ENCODE results near the gene PPP1R3F. TPM values are rescaled to one million over a fixed set of nuclear protein-coding genes. Genes with fewer than 3 reads are reported as not detected.

PPP1R3F gene
- total RNA-seq, 4 donors from 2014 or later, result 12.0 to 27.5 (median 17.0) TPM

GRCh38 chrX:49286581-49286980 is 17.0 kb downstream of the PPP1R3F start:
- no peaks in the 10 kb centered on the region for H3K4me1 ChIP-seq
- WGBS, 2 donors (ENCODE audit: low coverage in 1 of 2), result no CpG with 5 or more reads among the region's 4 CpGs
- no peak for ATAC-seq
- no peaks in the 10 kb centered on the region for H3K27me3 ChIP-seq
- H3K27ac ChIP-seq, result no peak overlapping the region
- no peaks in the 10 kb centered on the region for H3K9me3 ChIP-seq
- no peak for TF ChIP-seq EP300 (IDR thresholded peaks at IDR 0.05)
- no peak for TF ChIP-seq POLR2AphosphoS5 (IDR thresholded peaks at IDR 0.05)
- TF ChIP-seq, protein P1, sequence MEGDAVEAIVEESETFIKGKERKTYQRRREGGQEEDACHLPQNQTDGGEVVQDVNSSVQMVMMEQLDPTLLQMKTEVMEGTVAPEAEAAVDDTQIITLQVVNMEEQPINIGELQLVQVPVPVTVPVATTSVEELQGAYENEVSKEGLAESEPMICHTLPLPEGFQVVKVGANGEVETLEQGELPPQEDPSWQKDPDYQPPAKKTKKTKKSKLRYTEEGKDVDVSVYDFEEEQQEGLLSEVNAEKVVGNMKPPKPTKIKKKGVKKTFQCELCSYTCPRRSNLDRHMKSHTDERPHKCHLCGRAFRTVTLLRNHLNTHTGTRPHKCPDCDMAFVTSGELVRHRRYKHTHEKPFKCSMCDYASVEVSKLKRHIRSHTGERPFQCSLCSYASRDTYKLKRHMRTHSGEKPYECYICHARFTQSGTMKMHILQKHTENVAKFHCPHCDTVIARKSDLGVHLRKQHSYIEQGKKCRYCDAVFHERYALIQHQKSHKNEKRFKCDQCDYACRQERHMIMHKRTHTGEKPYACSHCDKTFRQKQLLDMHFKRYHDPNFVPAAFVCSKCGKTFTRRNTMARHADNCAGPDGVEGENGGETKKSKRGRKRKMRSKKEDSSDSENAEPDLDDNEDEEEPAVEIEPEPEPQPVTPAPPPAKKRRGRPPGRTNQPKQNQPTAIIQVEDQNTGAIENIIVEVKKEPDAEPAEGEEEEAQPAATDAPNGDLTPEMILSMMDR (IDR thresholded peaks at IDR 0.05), result no peak
- TF ChIP-seq POLR2A (IDR thresholded peaks at IDR 0.05), result no peak
- peaks cover 0 to 9% of the 10 kb centered on the region in 2 donors for H3K36me3 ChIP-seq
- H3K4me3 ChIP-seq, result no peak overlapping the region

- TF ChIP-seq POLR2AphosphoS5 (IDR thresholded peaks at IDR 0.05) (no peak), EP300 (IDR thresholded peaks at IDR 0.05) (no peak), POLR2A (IDR thresholded peaks at IDR 0.05) (no peak)
- TF ChIP-seq, protein P1 (IDR thresholded peaks at IDR 0.05), result no peak
- ATAC-seq, result no peak
- Histone ChIP-seq H3K27ac (no peak overlapping the region), H3K4me1 (peaks cover 0 to 7% (median 0%) of the 10 kb centered on the region in 3 donors), H3K4me3 (no peak overlapping the region), H3K27me3 (no peaks in the 10 kb centered on the region), H3K9me3 (no peaks in the 10 kb centered on the region), H3K36me3 (peaks cover 0 to 9% of the 10 kb centered on the region in 2 donors)
- 40% methylated on average over 1 of the region's 1 CpG; no CpG with 5 or more reads in 1 of the 2 donors for WGBS, 2 donors (ENCODE audit: low coverage in 1 of 2)
These were observed 18.1 kb downstream of the PPP1R3F start for GRCh38 chrX:49287665-49288064.

GRCh38 chrX:49290215-49290614 is 20.6 kb downstream of the PPP1R3F start:
- TF ChIP-seq EP300 (IDR thresholded peaks at IDR 0.05), result no peak
- TF ChIP-seq, protein P1 (IDR thresholded peaks at IDR 0.05), result no peak
- WGBS, 2 donors (ENCODE audit: low coverage in 1 of 2), result 84% methylated on average over 3 of the region's 7 CpGs; no CpG with 5 or more reads in 1 of the 2 donors
- Histone ChIP-seq H3K9me3 (no peaks in the 10 kb centered on the region), H3K4me3 (no peak overlapping the region), H3K4me1 (peaks cover 0 to 7% (median 0%) of the 10 kb centered on the region in 3 donors), H3K27ac (no peak overlapping the region), H3K36me3 (peaks cover 0 to 9% of the 10 kb centered on the region in 2 donors), H3K27me3 (no peaks in the 10 kb centered on the region)
- no peak for ATAC-seq

- TF ChIP-seq, protein P1 (IDR thresholded peaks at IDR 0.05), result peak in 3 of 4 experiments; percentile 20 to 62 (median 44)
- TF ChIP-seq POLR2AphosphoS5 (IDR thresholded peaks at IDR 0.05), result no peak
- H3K4me1 ChIP-seq, result peaks cover 0 to 7% (median 0%) of the 10 kb centered on the region in 3 donors
- WGBS, 2 donors (ENCODE audit: low coverage in 1 of 2), result 60 to 67% methylated on average over 3 of the region's 11 CpGs
- peak; percentile 69 for ATAC-seq
- H3K27ac ChIP-seq, result no peak overlapping the region
- no peaks in the 10 kb centered on the region for H3K27me3 ChIP-seq
- no peaks in the 10 kb centered on the region for H3K36me3 ChIP-seq
- H3K9me3 ChIP-seq, result no peaks in the 10 kb centered on the region
- no peak overlapping the region for H3K4me3 ChIP-seq
These were observed 22.2 kb downstream of the PPP1R3F start for GRCh38 chrX:49291615-49292337.
